Neural cell (in vitro differentiated cells): ENCODE measurements around the gene PLBD1. TPM values are rescaled to one million over a fixed set of nuclear protein-coding genes. Genes with fewer than 3 reads are reported as not detected.

Experiments used
- H2AFZ ChIP-seq: fragments of 200-600, 300-800 bp; sonication (generic), shearing (Covaris generic); 2 replicates; pipeline ENCODE4 v1.6.0; 2014; ENCODE audit warnings: low read depth, mild to moderate bottlenecking, antibody characterized with exemption, low read length, moderate library complexity
- H3F3A ChIP-seq: fragments of 200-600 bp; shearing (Covaris generic); 2 replicates; pipeline ENCODE4 v1.6.1; 2016; ENCODE audit warnings: mild to moderate bottlenecking, moderate library complexity, mixed read lengths, antibody characterized with exemption, low read length; ENCODE audit not compliant: insufficient read depth, poor library complexity, severe bottlenecking
- H3K27ac ChIP-seq: fragments of 200-600, 300-800 bp; sonication (generic), shearing (Covaris generic); 2 replicates; pipeline ENCODE4 v1.5.1; 2014; ENCODE audit warnings: mild to moderate bottlenecking, low read length, moderate library complexity
- H3K27me3 ChIP-seq: fragments of 300-800, 200-600 bp; sonication (generic), shearing (Covaris generic); 2 replicates; pipeline ENCODE4 v1.6.0; 2014; ENCODE audit warnings: mild to moderate bottlenecking, low read depth, low read length, moderate library complexity; ENCODE audit not compliant: insufficient read depth
- H3K36me3 ChIP-seq: fragments of 300-800, 200-600 bp; sonication (generic), shearing (Covaris generic); 2 replicates; pipeline ENCODE4 v1.5.1; 2014; ENCODE audit warnings: mild to moderate bottlenecking, antibody characterized with exemption, low read length, moderate library complexity; ENCODE audit not compliant: insufficient read depth
- H3K4me2 ChIP-seq: fragments of 300-800, 200-600 bp; sonication (generic), shearing (Covaris generic); 2 replicates; pipeline ENCODE4 v1.6.0; 2014; ENCODE audit warnings: mild to moderate bottlenecking, low read length
- H3K4me3 ChIP-seq: fragments of 300-800, 200-600 bp; sonication (generic), shearing (Covaris generic); 2 replicates; pipeline ENCODE4 v1.5.1; 2014; ENCODE audit warnings: mild to moderate bottlenecking, low read length, moderate library complexity
- H3K79me2 ChIP-seq: fragments of 200-600 bp; shearing (Covaris generic); replicated peaks from 2 replicates; pipeline ENCODE4 v1.6.0; 2014; ENCODE audit warnings: mild to moderate bottlenecking, low read length, moderate library complexity; ENCODE audit not compliant: insufficient read depth
- H3K9ac ChIP-seq: fragments of 300-800, 200-600 bp; sonication (generic), shearing (Covaris generic); 2 replicates; pipeline ENCODE4 v1.6.1; 2016; ENCODE audit warnings: mild to moderate bottlenecking, low read length, mixed read lengths
- H3K9me2 ChIP-seq: fragments of 200-600 bp; shearing (Covaris generic); 2 replicates; pipeline ENCODE4 v1.6.1; 2016; ENCODE audit warnings: mild to moderate bottlenecking, low read length, mixed read lengths; ENCODE audit not compliant: insufficient read depth
- H3K9me3 ChIP-seq: fragments of 200-600, 300-800 bp; sonication (generic), shearing (Covaris generic); 2 replicates; pipeline ENCODE4 v1.6.1; 2016; ENCODE audit warnings: mild to moderate bottlenecking, mixed run types, low read length, moderate library complexity, mixed read lengths
- H4K20me1 ChIP-seq: fragments of 200-600 bp; shearing (Covaris generic); 2 replicates; pipeline ENCODE4 v1.6.1; 2016; ENCODE audit warnings: mild to moderate bottlenecking, mixed run types; ENCODE audit not compliant: insufficient read depth
- EP300 ChIP-seq: fragments of 450-650 bp; conservative IDR thresholded peaks from 2 replicates; pipeline ENCODE4 v1.6.1; 2014; ENCODE audit warnings: antibody characterized with exemption, mild to moderate bottlenecking, moderate library complexity; ENCODE audit not compliant: poor library complexity, severe bottlenecking
- EZH2 ChIP-seq: fragments of 200-600, 300-800 bp; shearing (Covaris generic), sonication (generic); IDR thresholded peaks from 2 replicates; pipeline ENCODE4 v1.6.1; 2014; ENCODE audit warnings: antibody characterized with exemption, low read length, borderline replicate concordance, mild to moderate bottlenecking; ENCODE audit not compliant: insufficient read depth, poor library complexity, severe bottlenecking
- MXI1 ChIP-seq: fragments of 450-650 bp; conservative IDR thresholded peaks from 2 replicates; pipeline ENCODE4 v1.6.1; 2014; ENCODE audit warnings: antibody characterized with exemption, mild to moderate bottlenecking; ENCODE audit not compliant: poor library complexity, severe bottlenecking
- POLR2AphosphoS5 ChIP-seq: IDR thresholded peaks from 2 replicates; pipeline ENCODE4 v1.6.1; 2012
- RAD21 ChIP-seq: fragments of 450-650 bp; conservative IDR thresholded peaks from 2 replicates; pipeline ENCODE4 v1.6.1; 2014; ENCODE audit warnings: antibody characterized with exemption, mild to moderate bottlenecking, moderate library complexity
- SMC3 ChIP-seq: fragments of 450-650 bp; conservative IDR thresholded peaks from 2 replicates; pipeline ENCODE4 v1.6.1; 2014; ENCODE audit warnings: antibody characterized with exemption, mild to moderate bottlenecking, moderate library complexity; ENCODE audit not compliant: poor library complexity
- TAF1 ChIP-seq: IDR thresholded peaks from 2 replicates; pipeline ENCODE4 v1.6.1; 2012; ENCODE audit warnings: low read depth
- polyA plus RNA-seq: library from polyadenylated mRNA; depleted of rRNA; stranded (reverse); fragments of >200 nt; gene quantifications from 2 replicates; pipeline ENCODE4 v1.2.3, GENCODE V29; 2014
- TF ChIP-seq, protein P1 (sequence below): fragments of 450-650 bp; IDR thresholded peaks from 2 replicates; pipeline ENCODE4 v1.5.1; 2014; ENCODE audit warnings: antibody characterized with exemption, mild to moderate bottlenecking, moderate library complexity; ENCODE audit not compliant: poor library complexity, severe bottlenecking
- TF ChIP-seq, protein P2 (sequence below): IDR thresholded peaks from 2 replicates; pipeline ENCODE4 v1.6.1; 2012; ENCODE audit warnings: borderline replicate concordance

The PLBD1 gene
- polyA plus RNA-seq, 1 donor from 2014 or later: not detected

DNA sequence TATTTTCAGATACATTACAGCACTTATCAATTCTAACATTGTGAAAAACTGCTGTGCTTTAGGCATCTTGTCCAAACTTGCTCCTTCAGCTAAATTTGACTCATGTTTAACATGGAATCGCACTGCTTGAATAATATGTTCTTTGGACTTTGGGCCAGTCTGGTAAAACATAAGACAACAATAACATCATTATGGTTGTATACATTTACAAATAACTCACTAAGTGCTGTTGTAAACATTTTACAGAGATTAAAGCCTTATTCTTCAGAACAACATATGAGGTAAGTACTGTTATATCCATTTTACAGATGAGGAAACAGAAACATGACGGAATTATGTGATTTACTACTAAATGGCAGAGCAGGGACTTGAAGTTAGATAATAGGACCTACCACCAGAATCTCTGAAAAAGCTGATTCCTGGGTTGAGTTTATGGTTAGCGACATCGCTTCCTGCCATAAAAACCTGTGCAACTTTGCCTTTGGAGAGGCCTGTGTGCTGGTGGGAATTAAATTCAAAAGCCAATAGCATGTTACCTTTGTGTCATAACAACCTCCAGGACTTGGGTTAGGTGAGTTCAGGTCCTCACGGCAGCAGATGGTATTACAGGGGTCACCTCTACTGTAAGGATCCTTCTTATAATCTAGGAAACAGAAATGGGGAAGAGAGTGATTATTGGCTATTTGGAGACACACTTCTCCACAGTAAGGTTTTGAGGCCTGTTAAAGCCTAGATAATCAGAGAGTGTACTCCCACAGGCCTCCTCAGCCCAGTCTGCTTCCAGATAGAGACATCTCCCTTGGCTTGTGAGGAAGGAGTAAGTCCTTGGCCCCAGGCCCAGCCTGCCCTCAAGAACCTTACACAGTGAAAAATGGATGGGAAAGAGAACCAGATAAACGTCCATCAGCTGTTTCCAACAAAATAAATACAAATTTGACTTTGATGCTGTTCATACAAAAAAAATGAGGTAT lies 61.8 kb downstream of the PLBD1 start:
- H3K27me3 ChIP-seq: no peaks in the 10 kb centered on the region
- TF ChIP-seq, protein P1, sequence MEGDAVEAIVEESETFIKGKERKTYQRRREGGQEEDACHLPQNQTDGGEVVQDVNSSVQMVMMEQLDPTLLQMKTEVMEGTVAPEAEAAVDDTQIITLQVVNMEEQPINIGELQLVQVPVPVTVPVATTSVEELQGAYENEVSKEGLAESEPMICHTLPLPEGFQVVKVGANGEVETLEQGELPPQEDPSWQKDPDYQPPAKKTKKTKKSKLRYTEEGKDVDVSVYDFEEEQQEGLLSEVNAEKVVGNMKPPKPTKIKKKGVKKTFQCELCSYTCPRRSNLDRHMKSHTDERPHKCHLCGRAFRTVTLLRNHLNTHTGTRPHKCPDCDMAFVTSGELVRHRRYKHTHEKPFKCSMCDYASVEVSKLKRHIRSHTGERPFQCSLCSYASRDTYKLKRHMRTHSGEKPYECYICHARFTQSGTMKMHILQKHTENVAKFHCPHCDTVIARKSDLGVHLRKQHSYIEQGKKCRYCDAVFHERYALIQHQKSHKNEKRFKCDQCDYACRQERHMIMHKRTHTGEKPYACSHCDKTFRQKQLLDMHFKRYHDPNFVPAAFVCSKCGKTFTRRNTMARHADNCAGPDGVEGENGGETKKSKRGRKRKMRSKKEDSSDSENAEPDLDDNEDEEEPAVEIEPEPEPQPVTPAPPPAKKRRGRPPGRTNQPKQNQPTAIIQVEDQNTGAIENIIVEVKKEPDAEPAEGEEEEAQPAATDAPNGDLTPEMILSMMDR: no peak
- TF ChIP-seq RAD21 (no peak), TAF1 (no peak), EZH2 (no peak), EP300 (no peak), MXI1 (no peak), SMC3 (no peak), POLR2AphosphoS5 (no peak)
- TF ChIP-seq, protein P2, sequence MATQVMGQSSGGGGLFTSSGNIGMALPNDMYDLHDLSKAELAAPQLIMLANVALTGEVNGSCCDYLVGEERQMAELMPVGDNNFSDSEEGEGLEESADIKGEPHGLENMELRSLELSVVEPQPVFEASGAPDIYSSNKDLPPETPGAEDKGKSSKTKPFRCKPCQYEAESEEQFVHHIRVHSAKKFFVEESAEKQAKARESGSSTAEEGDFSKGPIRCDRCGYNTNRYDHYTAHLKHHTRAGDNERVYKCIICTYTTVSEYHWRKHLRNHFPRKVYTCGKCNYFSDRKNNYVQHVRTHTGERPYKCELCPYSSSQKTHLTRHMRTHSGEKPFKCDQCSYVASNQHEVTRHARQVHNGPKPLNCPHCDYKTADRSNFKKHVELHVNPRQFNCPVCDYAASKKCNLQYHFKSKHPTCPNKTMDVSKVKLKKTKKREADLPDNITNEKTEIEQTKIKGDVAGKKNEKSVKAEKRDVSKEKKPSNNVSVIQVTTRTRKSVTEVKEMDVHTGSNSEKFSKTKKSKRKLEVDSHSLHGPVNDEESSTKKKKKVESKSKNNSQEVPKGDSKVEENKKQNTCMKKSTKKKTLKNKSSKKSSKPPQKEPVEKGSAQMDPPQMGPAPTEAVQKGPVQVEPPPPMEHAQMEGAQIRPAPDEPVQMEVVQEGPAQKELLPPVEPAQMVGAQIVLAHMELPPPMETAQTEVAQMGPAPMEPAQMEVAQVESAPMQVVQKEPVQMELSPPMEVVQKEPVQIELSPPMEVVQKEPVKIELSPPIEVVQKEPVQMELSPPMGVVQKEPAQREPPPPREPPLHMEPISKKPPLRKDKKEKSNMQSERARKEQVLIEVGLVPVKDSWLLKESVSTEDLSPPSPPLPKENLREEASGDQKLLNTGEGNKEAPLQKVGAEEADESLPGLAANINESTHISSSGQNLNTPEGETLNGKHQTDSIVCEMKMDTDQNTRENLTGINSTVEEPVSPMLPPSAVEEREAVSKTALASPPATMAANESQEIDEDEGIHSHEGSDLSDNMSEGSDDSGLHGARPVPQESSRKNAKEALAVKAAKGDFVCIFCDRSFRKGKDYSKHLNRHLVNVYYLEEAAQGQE: no peak
- no peaks in the 10 kb centered on the region for H3F3A ChIP-seq
- H3K4me3 ChIP-seq: no peak overlapping the region
- H3K9me3 ChIP-seq: no peaks in the 10 kb centered on the region
- no peak overlapping the region for H3K4me2 ChIP-seq
- no peak overlapping the region for H3K9ac ChIP-seq
- no peaks in the 10 kb centered on the region for H3K79me2 ChIP-seq
- H4K20me1 ChIP-seq: no peaks in the 10 kb centered on the region
- H2AFZ ChIP-seq: no peak overlapping the region
- H3K27ac ChIP-seq: no peak overlapping the region
- no peaks in the 10 kb centered on the region for H3K9me2 ChIP-seq
- peaks cover 4% of the 10 kb centered on the region for H3K36me3 ChIP-seq

DNA sequence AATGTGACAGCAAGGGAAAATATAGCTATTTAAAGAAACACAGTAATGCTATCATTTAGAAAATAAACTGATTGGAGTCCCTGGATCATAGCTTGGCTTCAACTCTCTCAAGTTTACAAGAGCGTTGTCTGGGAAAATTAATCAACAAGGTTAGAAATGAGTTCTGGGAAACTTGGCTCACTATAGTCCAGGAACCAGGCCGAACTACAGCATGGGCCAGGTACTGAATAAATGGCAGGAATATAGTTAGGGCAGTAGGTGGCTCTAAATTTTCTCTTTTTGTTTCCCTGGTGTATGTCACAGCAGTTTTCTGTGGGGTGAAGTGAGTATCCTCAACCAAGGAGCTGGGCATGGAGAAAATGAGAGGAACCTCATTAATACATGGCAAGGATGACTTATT lies 72.4 kb downstream of the PLBD1 start:
- H3K27me3 ChIP-seq: no peaks in the 10 kb centered on the region
- no peaks in the 10 kb centered on the region for H3K9me2 ChIP-seq
- no peaks in the 10 kb centered on the region for H3F3A ChIP-seq
- H3K9me3 ChIP-seq: no peaks in the 10 kb centered on the region
- H3K27ac ChIP-seq: no peak overlapping the region
- H3K9ac ChIP-seq: no peak overlapping the region
- H3K36me3 ChIP-seq: peaks cover 33% of the 10 kb centered on the region
- TF ChIP-seq RAD21 (no peak), TAF1 (no peak), EP300 (no peak), SMC3 (no peak), EZH2 (no peak), MXI1 (no peak), POLR2AphosphoS5 (no peak)
- TF ChIP-seq, protein P2: no peak
- TF ChIP-seq, protein P1: no peak
- no peaks in the 10 kb centered on the region for H4K20me1 ChIP-seq
- H2AFZ ChIP-seq: no peak overlapping the region
- no peak overlapping the region for H3K4me3 ChIP-seq
- H3K4me2 ChIP-seq: no peak overlapping the region
- H3K79me2 ChIP-seq: no peaks in the 10 kb centered on the region
